HepG2 (cell line): ENCODE data around the gene TIMM13. TPM values are rescaled to one million over a fixed set of nuclear protein-coding genes. Genes with fewer than 3 reads are reported as not detected.
A peak's percentile ranks its signal among the peaks of the same experiment; 100 is the strongest.

Experiments used
- ETV5 ChIP-seq: IDR thresholded peaks from 2 replicates; pipeline ENCODE4 v1.6.1; 2018; ENCODE audit warnings: missing biosample characterization, missing genetic modification reagents, inconsistent platforms, borderline replicate concordance
- IRX3 ChIP-seq: sonication (generic); formaldehyde crosslinking; IDR thresholded peaks from 2 replicates; pipeline ENCODE4 v1.8.1; 2023; ENCODE audit warnings: mild to moderate bottlenecking, low read depth, missing genetic modification reagents, borderline replicate concordance
- KAT8 ChIP-seq: IDR thresholded peaks from 2 replicates; pipeline ENCODE4 v1.6.1; 2016; ENCODE audit warnings: missing genetic modification reagents, missing compliant biosample characterization
- KLF15 ChIP-seq: sonication (generic); formaldehyde crosslinking; IDR thresholded peaks from 2 replicates; pipeline ENCODE4 v1.8.1; 2023; ENCODE audit warnings: borderline replicate concordance, mild to moderate bottlenecking, inconsistent platforms, missing genetic modification reagents, mixed read lengths
- MXI1 ChIP-seq: IDR thresholded peaks from 3 replicates; pipeline ENCODE4 v1.6.1; 2012; ENCODE audit warnings: low read depth, low read length, inconsistent platforms, borderline replicate concordance
- MZF1 ChIP-seq: sonication (generic); formaldehyde crosslinking; IDR thresholded peaks from 2 replicates; pipeline ENCODE4 v1.8.1; 2023; ENCODE audit warnings: mild to moderate bottlenecking, missing genetic modification reagents, borderline replicate concordance
- NFE2 ChIP-seq: sonication (generic); formaldehyde crosslinking; IDR thresholded peaks from 2 replicates; pipeline ENCODE4 v1.4.0; 2020; ENCODE audit warnings: missing genetic modification reagents
- NFE2L2 ChIP-seq: fragments of 150-350 bp; IDR thresholded peaks from 2 replicates; pipeline ENCODE4 v1.6.1; 2014; ENCODE audit warnings: low read length
- NFRKB ChIP-seq: fragments of 450-650 bp; IDR thresholded peaks from 2 replicates; pipeline ENCODE4 v1.6.1; 2017
- PRDM10 ChIP-seq: sonication (generic); formaldehyde crosslinking; IDR thresholded peaks from 2 replicates; pipeline ENCODE4 v1.4.0; 2020; ENCODE audit warnings: low read depth, missing genetic modification reagents
- SMAD1 ChIP-seq: sonication (generic); formaldehyde crosslinking; IDR thresholded peaks from 2 replicates; pipeline ENCODE4 v1.4.0; 2020; ENCODE audit warnings: missing genetic modification reagents, low read depth, mild to moderate bottlenecking, borderline replicate concordance
- ZBTB8A ChIP-seq: sonication (generic); formaldehyde crosslinking; IDR thresholded peaks from 2 replicates; pipeline ENCODE4 v1.4.0; 2020; ENCODE audit warnings: mild to moderate bottlenecking, low read depth, missing genetic modification reagents, borderline replicate concordance
- ZNF230 ChIP-seq: sonication (generic); formaldehyde crosslinking; IDR thresholded peaks from 2 replicates; pipeline ENCODE4 v1.4.0; 2020; ENCODE audit warnings: mild to moderate bottlenecking, missing genetic modification reagents
- ZNF431 ChIP-seq: sonication (generic); formaldehyde crosslinking; IDR thresholded peaks from 2 replicates; pipeline ENCODE4 v1.9.0; 2022; ENCODE audit warnings: missing genetic modification reagents, low read depth, mild to moderate bottlenecking, borderline replicate concordance
- ZNF589 ChIP-seq: sonication (generic); formaldehyde crosslinking; conservative IDR thresholded peaks from 2 replicates; pipeline ENCODE4 v1.8.0; 2022; ENCODE audit warnings: mild to moderate bottlenecking, moderate library complexity, missing genetic modification reagents
- polyA plus RNA-seq, 8 experiments: library from polyadenylated mRNA; depleted of rRNA in 3 of 8; stranded (reverse) in 7 of 8; unstranded in 1 of 8; fragments of >200 nt; fragmentation: Illumina TruSeq in 4 of 8; extraction: Trizol in 4 of 8; gene quantifications; 2 replicates each; pipeline versions ENCODE4 v1.2.1 to v1.2.3, GENCODE V29; 2011 to 2016; ENCODE audit warnings: low read depth in 4 of 8, missing spikeins in 1 of 8, mixed read lengths in 1 of 8; ENCODE audit not compliant: insufficient read depth in 1 of 8
- total RNA-seq, 5 experiments: library from RNA; depleted of rRNA; stranded (reverse); fragments of >200 nt; fragmentation: Illumina TruSeq; extraction: Trizol; gene quantifications; 2 replicates each; pipeline ENCODE4 v1.2.3, GENCODE V29; 2016; ENCODE audit warnings: low read depth in 1 of 5
- TF ChIP-seq, protein P1 (sequence below): sonication (generic); formaldehyde crosslinking; IDR thresholded peaks from 2 replicates; pipeline ENCODE4 v1.4.0; 2020; ENCODE audit warnings: missing genetic modification reagents
- TF ChIP-seq, protein P2 (sequence below): sonication (generic); formaldehyde crosslinking; IDR thresholded peaks from 2 replicates; pipeline ENCODE4 v1.4.0; 2020; ENCODE audit warnings: mild to moderate bottlenecking, missing genetic modification reagents
- TF ChIP-seq, protein P3 (sequence below): sonication (generic); formaldehyde crosslinking; IDR thresholded peaks from 2 replicates; pipeline ENCODE4 v1.5.0; 2020; ENCODE audit warnings: missing genetic modification reagents

The TIMM13 gene
- total and polyA plus RNA-seq, 2 of the 13 experiments (the other 11 are each of a cell fraction or from before 2014, with no cell fraction given): 48.4 to 108 TPM

- no peak for TF ChIP-seq KLF15 (CRISPR knock-in tag)
- no peak for TF ChIP-seq PRDM10
- TF ChIP-seq KAT8 (CRISPR knock-in tag): peak; percentile 67
- no peak for TF ChIP-seq NFE2 (CRISPR knock-in tag)
- TF ChIP-seq ZNF589 (CRISPR knock-in tag): no peak
- peak; percentile 71; the same call in 1 of the 3 replicates for TF ChIP-seq MXI1
- TF ChIP-seq ZBTB8A (CRISPR knock-in tag): no peak
- TF ChIP-seq, protein P1, sequence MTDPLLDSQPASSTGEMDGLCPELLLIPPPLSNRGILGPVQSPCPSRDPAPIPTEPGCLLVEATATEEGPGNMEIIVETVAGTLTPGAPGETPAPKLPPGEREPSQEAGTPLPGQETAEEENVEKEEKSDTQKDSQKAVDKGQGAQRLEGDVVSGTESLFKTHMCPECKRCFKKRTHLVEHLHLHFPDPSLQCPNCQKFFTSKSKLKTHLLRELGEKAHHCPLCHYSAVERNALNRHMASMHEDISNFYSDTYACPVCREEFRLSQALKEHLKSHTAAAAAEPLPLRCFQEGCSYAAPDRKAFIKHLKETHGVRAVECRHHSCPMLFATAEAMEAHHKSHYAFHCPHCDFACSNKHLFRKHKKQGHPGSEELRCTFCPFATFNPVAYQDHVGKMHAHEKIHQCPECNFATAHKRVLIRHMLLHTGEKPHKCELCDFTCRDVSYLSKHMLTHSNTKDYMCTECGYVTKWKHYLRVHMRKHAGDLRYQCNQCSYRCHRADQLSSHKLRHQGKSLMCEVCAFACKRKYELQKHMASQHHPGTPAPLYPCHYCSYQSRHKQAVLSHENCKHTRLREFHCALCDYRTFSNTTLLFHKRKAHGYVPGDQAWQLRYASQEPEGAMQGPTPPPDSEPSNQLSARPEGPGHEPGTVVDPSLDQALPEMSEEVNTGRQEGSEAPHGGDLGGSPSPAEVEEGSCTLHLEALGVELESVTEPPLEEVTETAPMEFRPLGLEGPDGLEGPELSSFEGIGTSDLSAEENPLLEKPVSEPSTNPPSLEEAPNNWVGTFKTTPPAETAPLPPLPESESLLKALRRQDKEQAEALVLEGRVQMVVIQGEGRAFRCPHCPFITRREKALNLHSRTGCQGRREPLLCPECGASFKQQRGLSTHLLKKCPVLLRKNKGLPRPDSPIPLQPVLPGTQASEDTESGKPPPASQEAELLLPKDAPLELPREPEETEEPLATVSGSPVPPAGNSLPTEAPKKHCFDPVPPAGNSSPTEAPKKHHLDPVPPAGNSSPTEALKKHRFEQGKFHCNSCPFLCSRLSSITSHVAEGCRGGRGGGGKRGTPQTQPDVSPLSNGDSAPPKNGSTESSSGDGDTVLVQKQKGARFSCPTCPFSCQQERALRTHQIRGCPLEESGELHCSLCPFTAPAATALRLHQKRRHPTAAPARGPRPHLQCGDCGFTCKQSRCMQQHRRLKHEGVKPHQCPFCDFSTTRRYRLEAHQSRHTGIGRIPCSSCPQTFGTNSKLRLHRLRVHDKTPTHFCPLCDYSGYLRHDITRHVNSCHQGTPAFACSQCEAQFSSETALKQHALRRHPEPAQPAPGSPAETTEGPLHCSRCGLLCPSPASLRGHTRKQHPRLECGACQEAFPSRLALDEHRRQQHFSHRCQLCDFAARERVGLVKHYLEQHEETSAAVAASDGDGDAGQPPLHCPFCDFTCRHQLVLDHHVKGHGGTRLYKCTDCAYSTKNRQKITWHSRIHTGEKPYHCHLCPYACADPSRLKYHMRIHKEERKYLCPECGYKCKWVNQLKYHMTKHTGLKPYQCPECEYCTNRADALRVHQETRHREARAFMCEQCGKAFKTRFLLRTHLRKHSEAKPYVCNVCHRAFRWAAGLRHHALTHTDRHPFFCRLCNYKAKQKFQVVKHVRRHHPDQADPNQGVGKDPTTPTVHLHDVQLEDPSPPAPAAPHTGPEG (CRISPR knock-in tag): no peak
- TF ChIP-seq NFRKB: no peak
- no peak for TF ChIP-seq NFE2L2
- TF ChIP-seq, protein P2, sequence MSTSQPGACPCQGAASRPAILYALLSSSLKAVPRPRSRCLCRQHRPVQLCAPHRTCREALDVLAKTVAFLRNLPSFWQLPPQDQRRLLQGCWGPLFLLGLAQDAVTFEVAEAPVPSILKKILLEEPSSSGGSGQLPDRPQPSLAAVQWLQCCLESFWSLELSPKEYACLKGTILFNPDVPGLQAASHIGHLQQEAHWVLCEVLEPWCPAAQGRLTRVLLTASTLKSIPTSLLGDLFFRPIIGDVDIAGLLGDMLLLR (CRISPR knock-in tag): no peak
- 0 out of 2 replicates have a peak, but pooled peaks have one; percentile 33 for TF ChIP-seq ZNF230 (CRISPR knock-in tag)
- no peak; the same call in 1 of the 2 replicates for TF ChIP-seq MZF1
- TF ChIP-seq, protein P3, sequence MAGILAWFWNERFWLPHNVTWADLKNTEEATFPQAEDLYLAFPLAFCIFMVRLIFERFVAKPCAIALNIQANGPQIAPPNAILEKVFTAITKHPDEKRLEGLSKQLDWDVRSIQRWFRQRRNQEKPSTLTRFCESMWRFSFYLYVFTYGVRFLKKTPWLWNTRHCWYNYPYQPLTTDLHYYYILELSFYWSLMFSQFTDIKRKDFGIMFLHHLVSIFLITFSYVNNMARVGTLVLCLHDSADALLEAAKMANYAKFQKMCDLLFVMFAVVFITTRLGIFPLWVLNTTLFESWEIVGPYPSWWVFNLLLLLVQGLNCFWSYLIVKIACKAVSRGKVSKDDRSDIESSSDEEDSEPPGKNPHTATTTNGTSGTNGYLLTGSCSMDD (CRISPR knock-in tag): no peak
- TF ChIP-seq ETV5 (CRISPR knock-in tag): peak; percentile 97
- no peak for TF ChIP-seq ZNF431
- TF ChIP-seq SMAD1: peak; percentile 83; the same call in 1 of the 2 replicates
- no peak for TF ChIP-seq IRX3
Observed at GRCh38 chr19:2474232-2475017, 47.0 kb upstream of the TIMM13 start (continued).
